NK-92 (cell line): ENCODE results near the gene SPOP.
"Not testable (repeated sequence)": the region's sequence is repeated elsewhere in the genome, so short reads cannot be mapped to it uniquely, and the experiment has no call there.

ENCODE experiments used
- DNase-seq: peaks from one replicate; lab custom pipeline; 2025; ENCODE audit not compliant: unreplicated experiment; lab: John Stamatoyannopoulos, UW

The SPOP gene

GRCh38 chr17:49574945-49575678 lies 102.8 kb downstream of the SPOP start:
- DNase-seq = no peak

GRCh38 chr17:49574323-49574781 lies 103.5 kb downstream of the SPOP start:
- DNase-seq = no peak

GRCh38 chr17:49573510-49574322 lies 104.2 kb downstream of the SPOP start:
- no peak for DNase-seq

GRCh38 chr17:49572806-49573420 lies 105.0 kb downstream of the SPOP start:
- DNase-seq = no peak

GRCh38 chr17:49572226-49572625 lies 105.7 kb downstream of the SPOP start:
- no peak for DNase-seq

GRCh38 chr17:49571764-49572163 lies 106.1 kb downstream of the SPOP start:
- DNase-seq = no peak

GRCh38 chr17:49571283-49571682 lies 106.6 kb downstream of the SPOP start:
- DNase-seq = no peak

- no peak for DNase-seq
Observed at GRCh38 chr17:49570540-49571242, 107.2 kb downstream of the SPOP start.

GRCh38 chr17:49568695-49569047 lies 109.2 kb downstream of the SPOP start:
- DNase-seq = not testable (repeated sequence)

GRCh38 chr17:49567871-49568694 lies 109.8 kb downstream of the SPOP start:
- no peak for DNase-seq

GRCh38 chr17:49567104-49567521 lies 110.8 kb downstream of the SPOP start:
- DNase-seq = no peak

GRCh38 chr17:49566668-49567071 lies 111.2 kb downstream of the SPOP start:
- DNase-seq = no peak

- no peak for DNase-seq
Observed at GRCh38 chr17:49565948-49566491, 111.9 kb downstream of the SPOP start.

GRCh38 chr17:49564638-49565037 lies 113.3 kb downstream of the SPOP start:
- no peak for DNase-seq

- no peak for DNase-seq
Observed at GRCh38 chr17:49557312-49558024, 120.4 kb downstream of the SPOP start.

GRCh38 chr17:49556223-49556943 lies 121.5 kb downstream of the SPOP start:
- DNase-seq = no peak

GRCh38 chr17:49555495-49556222 lies 122.2 kb downstream of the SPOP start:
- no peak for DNase-seq
